ENCODE measurements around the gene CCDC40. TPM values are rescaled to one million over a fixed set of nuclear protein-coding genes. Genes with fewer than 3 reads are reported as not detected.
A peak's percentile ranks its signal among the peaks of the same experiment; 100 is the strongest.

Gene CCDC40
- total and polyA plus RNA-seq, 2 of the 13 experiments (the other 11 are each of a cell fraction or from before 2014, with no cell fraction given) = 4.1 to 5.5 TPM

GRCh38 chr17:80005360-80006338 lies 30.8 kb upstream of the CCDC40 start (continued):
- TF ChIP-seq REST (IDR thresholded peaks at IDR 0.05; ENCODE audit: borderline replicate concordance in 1 of 2, low read depth in 1 of 2, low read length in 2 of 2) = no peak
- TF ChIP-seq CCAR2 (optimal IDR thresholded peaks at IDR 0.05; ENCODE audit: low read depth, low read length) = no peak
- TF ChIP-seq MYC (CRISPR knock-in tag; IDR thresholded peaks at IDR 0.05; ENCODE audit: borderline replicate concordance) = peak; percentile 18; the same call in 1 of the 2 replicates
- TF ChIP-seq ZNF878 (CRISPR knock-in tag; IDR thresholded peaks at IDR 0.05) = no peak
- peak; percentile 77; the same call in 1 of the 2 replicates for TF ChIP-seq ZNF232 (CRISPR knock-in tag; IDR thresholded peaks at IDR 0.05; ENCODE audit: borderline replicate concordance)
- no peak for TF ChIP-seq SIX1 (CRISPR knock-in tag; IDR thresholded peaks at IDR 0.05; ENCODE audit: borderline replicate concordance)
- no peak for TF ChIP-seq TOE1 (CRISPR knock-in tag; IDR thresholded peaks at IDR 0.05)
- no peak for TF ChIP-seq BHLHE40 (IDR thresholded peaks at IDR 0.05; ENCODE audit: low read length)
- no peak for TF ChIP-seq RBAK (CRISPR knock-in tag; IDR thresholded peaks at IDR 0.05)
- peak; percentile 99 for TF ChIP-seq HNF1B (CRISPR knock-in tag; IDR thresholded peaks at IDR 0.05)
- no peak for TF ChIP-seq ZNF296 (CRISPR knock-in tag; conservative IDR thresholded peaks at IDR 0.05)
- no peak for TF ChIP-seq CENPBD1 (CRISPR knock-in tag; IDR thresholded peaks at IDR 0.05; ENCODE audit: borderline replicate concordance, low read depth)
- peak; percentile 67; the same call in 1 of the 2 replicates for TF ChIP-seq THAP11 (CRISPR knock-in tag; IDR thresholded peaks at IDR 0.05)
- TF ChIP-seq ZNF598 (CRISPR knock-in tag; IDR thresholded peaks at IDR 0.05; ENCODE audit: borderline replicate concordance) = peak; percentile 12; the same call in 1 of the 2 replicates
- TF ChIP-seq ZNF180 (CRISPR knock-in tag; IDR thresholded peaks at IDR 0.05; ENCODE audit: borderline replicate concordance, low read depth) = no peak
- TF ChIP-seq ZNF605 (CRISPR knock-in tag; IDR thresholded peaks at IDR 0.05) = peak; percentile 68
- TF ChIP-seq SUZ12 (IDR thresholded peaks at IDR 0.05; ENCODE audit: low read depth, low read length) = no peak
- TF ChIP-seq ARID3A (IDR thresholded peaks at IDR 0.05; ENCODE audit: low read depth, low read length) = no peak
- TF ChIP-seq POGZ (CRISPR knock-in tag; IDR thresholded peaks at IDR 0.05) = no peak
- no peak for TF ChIP-seq ZNF33B (CRISPR knock-in tag; IDR thresholded peaks at IDR 0.05)
- peak; percentile 33; the same call in 1 of the 2 replicates for TF ChIP-seq ZNF331 (CRISPR knock-in tag; IDR thresholded peaks at IDR 0.05)
- no peak for TF ChIP-seq ZNF546 (CRISPR knock-in tag; conservative IDR thresholded peaks at IDR 0.05)
